NCI-H2227 treated with DMSO at 0.1 percent for 48 hours (cell line): Measurements from ENCODE around the gene HRH4.

Experiments
- DNase-seq: peaks from one replicate; lab custom pipeline; 2025; lab: John Stamatoyannopoulos, UW

The HRH4 gene

GRCh38 chr18:24460388-24460787 is at the start of gene HRH4:
TSS of gene HRH4 (plus strand) at chr18:24460637. CDS start at chr18:24460729, 92 bp downstream.
- DNase-seq = no peak

GRCh38 chr18:24413148-24413547 is 47.3 kb upstream of the HRH4 start:
- DNase-seq = no peak

- DNase-seq = no peak
Observed at GRCh38 chr18:24414349-24415003, 46.0 kb upstream of the HRH4 start.

- no peak for DNase-seq
Observed at GRCh38 chr18:24417480-24417879, 43.0 kb upstream of the HRH4 start.

GRCh38 chr18:24420551-24420950 is 39.9 kb upstream of the HRH4 start:
- DNase-seq = no peak

- DNase-seq = no peak
Observed at GRCh38 chr18:24421831-24422230, 38.6 kb upstream of the HRH4 start.

GRCh38 chr18:24426073-24426397 is 34.4 kb upstream of the HRH4 start:
- DNase-seq = no peak

GRCh38 chr18:24426398-24427294 is 33.8 kb upstream of the HRH4 start, which contains the start of gene IMPACT:
TSS of gene IMPACT (plus strand) at chr18:24426670. CDS start at chr18:24426757, 87 bp downstream.
- peak; percentile 86 for DNase-seq

GRCh38 chr18:24427484-24427883 is 33.0 kb upstream of the HRH4 start:
- no peak for DNase-seq

GRCh38 chr18:24428709-24429108 is 31.7 kb upstream of the HRH4 start:
- DNase-seq = peak; percentile 3

- DNase-seq = no peak
Observed at GRCh38 chr18:24429188-24429587, 31.2 kb upstream of the HRH4 start.

- DNase-seq = no peak
Observed at GRCh38 chr18:24432618-24433017, 27.8 kb upstream of the HRH4 start.

GRCh38 chr18:24436939-24437338 is 23.5 kb upstream of the HRH4 start:
- DNase-seq = no peak

GRCh38 chr18:24443870-24444269 is 16.6 kb upstream of the HRH4 start:
- DNase-seq = no peak

GRCh38 chr18:24446453-24446852 is 14.0 kb upstream of the HRH4 start:
- DNase-seq = no peak

- DNase-seq = no peak
Observed at GRCh38 chr18:24446953-24447538, 13.4 kb upstream of the HRH4 start.

- DNase-seq = no peak
Observed at GRCh38 chr18:24447961-24448360, 12.5 kb upstream of the HRH4 start.

GRCh38 chr18:24456549-24456948 is 3.9 kb upstream of the HRH4 start:
- DNase-seq = no peak

GRCh38 chr18:24459772-24460171 is 665 bp upstream of the HRH4 start:
- DNase-seq = no peak

- DNase-seq = no peak
Observed at GRCh38 chr18:24461996-24462395, 1.6 kb downstream of the HRH4 start.

- DNase-seq = no peak
Observed at GRCh38 chr18:24462838-24463775, 2.7 kb downstream of the HRH4 start.

- no peak for DNase-seq
Observed at GRCh38 chr18:24465486-24465885, 5.0 kb downstream of the HRH4 start.
